HepG2 (cell line): ENCODE results near the gene ZNF425. TPM values are rescaled to one million over a fixed set of nuclear protein-coding genes. Genes with fewer than 3 reads are reported as not detected.

Experiments
- ARNT2 ChIP-seq: sonication (generic); formaldehyde crosslinking; IDR thresholded peaks from 2 replicates; pipeline ENCODE4 v1.8.0; 2022; ENCODE audit warnings: mild to moderate bottlenecking, low read depth, missing genetic modification reagents, moderate library complexity
- CENPT ChIP-seq: sonication (generic); formaldehyde crosslinking; IDR thresholded peaks from 2 replicates; pipeline ENCODE4 v1.8.0; 2022; ENCODE audit warnings: low read depth, mild to moderate bottlenecking, moderate library complexity, missing genetic modification reagents
- E2F1 ChIP-seq: sonication (generic); formaldehyde crosslinking; IDR thresholded peaks from 2 replicates; pipeline ENCODE4 v1.5.0; 2020; ENCODE audit warnings: missing genetic modification reagents
- FOXA3 ChIP-seq: IDR thresholded peaks from 2 replicates; pipeline ENCODE4 v1.6.1; 2016; ENCODE audit warnings: missing genetic modification reagents, missing compliant biosample characterization
- GMEB1 ChIP-seq: sonication (generic); formaldehyde crosslinking; IDR thresholded peaks from 2 replicates; pipeline ENCODE4 v1.5.1; 2020; ENCODE audit warnings: missing genetic modification reagents, mild to moderate bottlenecking, borderline replicate concordance
- GPN1 ChIP-seq: sonication (generic); formaldehyde crosslinking; IDR thresholded peaks from 2 replicates; pipeline ENCODE4 v1.5.1; 2020; ENCODE audit warnings: missing genetic modification reagents, borderline replicate concordance
- HBP1 ChIP-seq: IDR thresholded peaks from 2 replicates; pipeline ENCODE4 v1.6.1; 2016; ENCODE audit warnings: low read depth, control low read depth
- KAT2B ChIP-seq: fragments of 150-350 bp; IDR thresholded peaks from 2 replicates; pipeline ENCODE4 v1.6.1; 2014; ENCODE audit warnings: low read depth, low read length, borderline replicate concordance
- MTA3 ChIP-seq: sonication (generic); formaldehyde crosslinking; IDR thresholded peaks from 2 replicates; pipeline ENCODE4 v1.4.0; 2020; ENCODE audit warnings: missing genetic modification reagents
- NBN ChIP-seq: fragments of 450-650 bp; conservative IDR thresholded peaks from 2 replicates; pipeline ENCODE4 v1.6.1; 2017
- PTBP1 ChIP-seq: fragments of 200-400 bp; formaldehyde crosslinking; IDR thresholded peaks from 2 replicates; pipeline ENCODE4 v1.6.1; 2018; ENCODE audit warnings: low read length, low read depth; ENCODE audit not compliant: poor library complexity, severe bottlenecking
- SP4 ChIP-seq: sonication (generic); formaldehyde crosslinking; IDR thresholded peaks from 2 replicates; pipeline ENCODE4 v1.8.1; 2023; ENCODE audit warnings: mild to moderate bottlenecking, missing genetic modification reagents
- TCF12 ChIP-seq, 2 experiments: fragments of 450-650 bp in 1 of 2; sonication (generic) in 1 of 2; formaldehyde crosslinking in 1 of 2; IDR thresholded peaks; 2 replicates each; pipeline versions ENCODE4 v1.6.1 to v1.8.0; 2017 to 2022; ENCODE audit warnings: antibody characterized with exemption in 1 of 2, mild to moderate bottlenecking in 1 of 2, missing genetic modification reagents in 1 of 2, moderate library complexity in 1 of 2
- ZBTB7B ChIP-seq: sonication (generic); formaldehyde crosslinking; IDR thresholded peaks from 2 replicates; pipeline ENCODE4 v1.4.0; 2020; ENCODE audit warnings: missing genetic modification reagents
- ZNF101 ChIP-seq: sonication (generic); formaldehyde crosslinking; IDR thresholded peaks from 2 replicates; pipeline ENCODE4 v1.4.0; 2020; ENCODE audit warnings: mild to moderate bottlenecking, low read depth, missing genetic modification reagents, borderline replicate concordance
- ZNF343 ChIP-seq: sonication (generic); formaldehyde crosslinking; IDR thresholded peaks from 2 replicates; pipeline ENCODE4 v1.4.0; 2020; ENCODE audit warnings: mild to moderate bottlenecking, missing genetic modification reagents
- ZNF354B ChIP-seq: sonication (generic); formaldehyde crosslinking; IDR thresholded peaks from 2 replicates; pipeline ENCODE4 v1.8.0; 2022; ENCODE audit warnings: mild to moderate bottlenecking, missing genetic modification reagents
- ZNF44 ChIP-seq: sonication (generic); formaldehyde crosslinking; IDR thresholded peaks from 2 replicates; pipeline ENCODE4 v1.5.1; 2020; ENCODE audit warnings: mild to moderate bottlenecking, missing genetic modification reagents
- ZNF460 ChIP-seq: sonication (generic); formaldehyde crosslinking; IDR thresholded peaks from 2 replicates; pipeline ENCODE4 v1.5.1; 2020; ENCODE audit warnings: missing genetic modification reagents, mild to moderate bottlenecking, borderline replicate concordance
- ZNF703 ChIP-seq: sonication (generic); formaldehyde crosslinking; IDR thresholded peaks from 2 replicates; pipeline ENCODE4 v1.5.1; 2020; ENCODE audit warnings: missing genetic modification reagents, mild to moderate bottlenecking, moderate library complexity, borderline replicate concordance
- ZNF792 ChIP-seq: IDR thresholded peaks from 2 replicates; pipeline ENCODE4 v1.6.1; 2016
- ZSCAN21 ChIP-seq: sonication (generic); formaldehyde crosslinking; IDR thresholded peaks from 2 replicates; pipeline ENCODE4 v1.8.0; 2022; ENCODE audit warnings: mild to moderate bottlenecking, missing genetic modification reagents, moderate library complexity, borderline replicate concordance
- ZSCAN31 ChIP-seq: sonication (generic); formaldehyde crosslinking; IDR thresholded peaks from 2 replicates; pipeline ENCODE4 v1.5.0; 2020; ENCODE audit warnings: low read depth, mild to moderate bottlenecking, missing genetic modification reagents
- polyA plus RNA-seq, 8 experiments: library from polyadenylated mRNA; depleted of rRNA in 3 of 8; stranded (reverse) in 7 of 8; unstranded in 1 of 8; fragments of >200 nt; fragmentation: Illumina TruSeq in 4 of 8; extraction: Trizol in 4 of 8; gene quantifications; 2 replicates each; pipeline versions ENCODE4 v1.2.1 to v1.2.3, GENCODE V29; 2011 to 2016; ENCODE audit warnings: low read depth in 4 of 8, missing spikeins in 1 of 8, mixed read lengths in 1 of 8; ENCODE audit not compliant: insufficient read depth in 1 of 8
- total RNA-seq, 5 experiments: library from RNA; depleted of rRNA; stranded (reverse); fragments of >200 nt; fragmentation: Illumina TruSeq; extraction: Trizol; gene quantifications; 2 replicates each; pipeline ENCODE4 v1.2.3, GENCODE V29; 2016; ENCODE audit warnings: low read depth in 1 of 5
- TF ChIP-seq, protein P1 (sequence below): sonication (generic); formaldehyde crosslinking; IDR thresholded peaks from 2 replicates; pipeline ENCODE4 v1.5.1; 2020; ENCODE audit warnings: mild to moderate bottlenecking, missing genetic modification reagents, borderline replicate concordance

The ZNF425 gene
- total and polyA plus RNA-seq, 2 of the 13 experiments (the other 11 are each of a cell fraction or from before 2014, with no cell fraction given) = 0.51 to 1.1 TPM

DNA sequence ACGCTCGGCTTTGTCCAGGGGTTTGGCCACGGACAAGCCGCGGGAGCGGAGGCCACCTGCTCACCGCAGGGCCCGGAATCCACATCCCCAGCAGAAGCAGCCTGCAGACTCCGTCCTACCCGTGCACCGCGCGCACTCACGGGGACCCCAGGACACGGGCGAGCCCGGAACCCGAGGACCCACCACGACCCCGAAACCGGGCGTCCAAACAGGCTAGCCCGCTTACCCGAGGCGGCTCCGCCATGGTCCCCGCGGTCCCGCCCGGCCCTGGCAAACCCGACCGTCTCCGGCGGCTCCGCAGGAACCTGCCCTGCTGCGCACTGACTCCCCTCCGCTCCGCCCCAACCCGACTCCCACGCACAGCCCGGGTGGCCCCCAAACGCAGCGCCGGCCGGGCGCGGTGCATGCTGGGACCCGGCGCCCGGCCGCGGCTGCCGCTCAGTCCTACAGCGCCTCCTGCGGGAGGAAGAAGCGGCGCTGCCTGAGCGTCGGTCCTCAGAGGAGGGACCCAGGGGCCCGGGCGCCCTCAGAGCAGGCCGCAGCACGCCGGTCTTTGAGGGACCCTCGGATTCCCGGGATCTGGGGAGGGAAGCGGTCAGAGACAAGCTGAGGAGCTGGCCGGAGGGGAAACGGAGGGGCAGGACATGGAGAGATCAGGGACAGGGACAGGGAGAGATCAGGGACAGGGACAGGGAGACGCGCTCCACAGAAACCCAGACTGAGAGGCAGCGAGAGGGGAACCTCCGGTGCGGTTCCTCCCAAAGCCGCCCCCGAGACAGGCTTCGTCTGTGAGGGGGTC, 35.5 kb downstream of the ZNF425 start, which contains the start of gene ZNF786 (continued):
- peak; percentile 73; the same call in 1 of the 2 replicates for TF ChIP-seq ZNF703 (CRISPR knock-in tag)
- no peak for TF ChIP-seq HBP1 (CRISPR knock-in tag)
- no peak for TF ChIP-seq KAT2B
- TF ChIP-seq ZSCAN21 (CRISPR knock-in tag) = peak; percentile 56
- peak; percentile 70; the same call in 1 of the 2 replicates for TF ChIP-seq ZNF101 (CRISPR knock-in tag)
- peak; percentile 53; the same call in 1 of the 2 replicates for TF ChIP-seq SP4 (CRISPR knock-in tag)
- peak; percentile 89 for TF ChIP-seq GMEB1 (CRISPR knock-in tag)
- TF ChIP-seq NBN = no peak
- TF ChIP-seq ZNF44 (CRISPR knock-in tag) = no peak; the same call in 1 of the 2 replicates
- TF ChIP-seq ZNF343 (CRISPR knock-in tag) = peak; percentile 24; the same call in 1 of the 2 replicates
- TF ChIP-seq, protein P1, sequence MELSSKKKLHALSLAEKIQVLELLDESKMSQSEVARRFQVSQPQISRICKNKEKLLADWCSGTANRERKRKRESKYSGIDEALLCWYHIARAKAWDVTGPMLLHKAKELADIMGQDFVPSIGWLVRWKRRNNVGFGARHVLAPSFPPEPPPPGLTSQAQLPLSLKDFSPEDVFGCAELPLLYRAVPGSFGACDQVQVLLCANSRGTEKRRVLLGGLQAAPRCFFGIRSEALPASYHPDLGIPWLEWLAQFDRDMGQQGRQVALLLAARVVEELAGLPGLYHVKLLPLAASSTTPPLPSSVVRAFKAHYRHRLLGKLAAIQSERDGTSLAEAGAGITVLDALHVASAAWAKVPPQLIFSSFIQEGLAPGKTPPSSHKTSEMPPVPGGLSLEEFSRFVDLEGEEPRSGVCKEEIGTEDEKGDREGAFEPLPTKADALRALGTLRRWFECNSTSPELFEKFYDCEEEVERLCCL = peak; percentile 66; the same call in 1 of the 2 replicates
- TF ChIP-seq ZNF792 (CRISPR knock-in tag) = peak; percentile 30; the same call in 1 of the 2 replicates
- no peak for TF ChIP-seq MTA3 (CRISPR knock-in tag)
- no peak for TF ChIP-seq ZNF354B (CRISPR knock-in tag)
- no peak for TF ChIP-seq GPN1 (CRISPR knock-in tag)
- peak; percentile 88 for TF ChIP-seq ZBTB7B (CRISPR knock-in tag)
- peak; percentile 28 for TF ChIP-seq PTBP1
- TF ChIP-seq ZSCAN31 (CRISPR knock-in tag) = peak; percentile 77
- no peak for TF ChIP-seq TCF12 (IDR thresholded peaks at IDR 0.05)
- peak; percentile 86 for TF ChIP-seq TCF12 (CRISPR knock-in tag; IDR thresholded peaks at IDR 0.05)
- no peak; the same call in 1 of the 2 replicates for TF ChIP-seq ZNF460 (CRISPR knock-in tag)
- 0 out of 2 replicates have a peak, but pooled peaks have one; percentile 19 for TF ChIP-seq CENPT
- peak; percentile 76 for TF ChIP-seq ARNT2 (CRISPR knock-in tag)
- peak; percentile 26; the same call in 1 of the 2 replicates for TF ChIP-seq FOXA3
- peak; percentile 29; the same call in 1 of the 2 replicates for TF ChIP-seq E2F1 (CRISPR knock-in tag)
